DMS153 (cell line): Measurements from ENCODE around the gene COL4A5.

Experiments used
- DNase-seq: peaks from one replicate; lab custom pipeline; 2025; lab: John Stamatoyannopoulos, UW

The COL4A5 gene

DNA sequence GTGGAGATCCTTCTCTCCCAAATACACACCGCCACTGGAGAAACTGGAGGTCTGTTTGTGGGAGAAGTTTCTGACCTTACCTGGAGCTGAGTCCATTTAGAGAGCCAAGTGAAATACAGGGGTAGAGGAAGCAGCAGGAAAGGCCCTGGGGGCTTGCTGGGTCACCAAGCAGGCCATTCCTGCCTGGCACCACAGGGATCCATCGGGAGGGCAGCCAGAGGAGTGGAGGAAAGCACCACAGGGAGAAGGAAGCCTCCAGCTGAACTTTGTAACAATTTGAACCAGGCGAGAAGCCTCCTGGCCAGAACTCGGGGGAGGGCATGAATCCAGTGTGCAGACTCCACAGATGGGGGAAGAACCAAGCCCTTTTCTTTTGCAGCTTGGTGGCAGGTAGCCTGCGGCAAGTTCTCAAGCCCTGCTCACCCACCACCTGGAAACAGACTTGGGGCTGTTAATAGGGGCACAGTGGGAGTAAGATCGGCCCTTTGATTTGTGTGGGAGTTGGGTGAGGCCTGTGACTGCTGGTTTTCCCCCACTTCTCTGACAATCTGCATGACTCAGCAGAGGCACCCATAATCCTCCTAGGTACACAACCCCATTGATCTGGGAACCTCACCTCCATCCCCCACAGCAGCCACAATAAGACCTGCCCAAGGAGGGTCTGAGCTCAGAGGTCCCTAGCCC is 202.1 kb downstream of the COL4A5 start:
- DNase-seq, result no peak

DNA sequence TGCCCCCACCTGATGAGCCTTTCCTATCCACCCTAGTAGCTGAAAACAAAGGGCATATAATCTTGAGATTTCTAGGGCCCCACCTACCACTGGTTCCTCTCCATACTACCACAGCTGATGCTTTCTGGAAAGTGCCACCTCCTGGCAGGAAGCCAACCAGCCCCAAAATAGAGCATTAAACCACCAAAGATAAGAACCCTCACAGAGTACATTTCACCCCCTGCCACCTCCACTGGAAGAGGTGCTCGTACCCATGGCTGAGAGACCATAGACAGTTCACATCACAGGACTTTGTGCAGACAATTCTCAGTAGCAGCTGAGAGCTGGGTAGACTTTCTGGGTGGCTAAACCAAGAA is 202.6 kb downstream of the COL4A5 start:
- no peak for DNase-seq

DNA sequence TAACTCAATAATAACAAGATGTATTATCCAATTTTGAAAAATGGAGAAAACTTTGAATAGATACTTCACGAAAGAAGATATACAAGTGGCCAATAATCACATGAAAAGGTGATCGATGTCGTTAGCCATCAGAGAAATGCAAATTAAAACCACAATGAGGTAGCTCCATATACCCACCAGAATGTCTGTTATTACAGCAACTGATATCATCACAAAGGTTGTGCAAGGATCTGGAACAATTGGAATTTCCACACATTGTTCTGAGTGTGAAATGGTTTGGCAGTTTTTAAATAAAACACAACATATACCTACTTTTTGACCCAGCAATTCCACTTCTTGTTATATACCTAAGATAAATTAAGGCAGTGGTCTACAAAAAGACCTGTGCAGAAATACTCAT is 225.1 kb downstream of the COL4A5 start:
- no peak for DNase-seq

DNA sequence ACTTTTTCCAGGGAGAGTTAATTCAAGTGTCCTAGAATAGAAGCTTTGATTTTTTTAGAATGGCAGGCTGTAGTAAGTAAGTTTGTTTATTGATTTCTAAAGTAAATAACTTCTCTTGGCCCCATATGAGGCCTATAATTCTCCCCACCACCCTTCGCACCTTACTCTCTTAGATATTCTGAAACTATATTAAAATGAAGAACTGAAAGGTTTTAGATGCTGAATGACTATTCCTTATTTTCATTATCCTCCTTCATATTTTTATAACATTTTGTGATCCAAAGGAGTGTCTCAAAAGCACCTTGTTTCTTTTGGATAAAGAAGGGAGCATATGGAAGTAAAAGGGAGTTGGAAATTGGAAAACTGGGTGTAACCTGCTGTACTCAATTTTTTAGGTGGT is 226.5 kb downstream of the COL4A5 start:
- DNase-seq, result no peak

DNA sequence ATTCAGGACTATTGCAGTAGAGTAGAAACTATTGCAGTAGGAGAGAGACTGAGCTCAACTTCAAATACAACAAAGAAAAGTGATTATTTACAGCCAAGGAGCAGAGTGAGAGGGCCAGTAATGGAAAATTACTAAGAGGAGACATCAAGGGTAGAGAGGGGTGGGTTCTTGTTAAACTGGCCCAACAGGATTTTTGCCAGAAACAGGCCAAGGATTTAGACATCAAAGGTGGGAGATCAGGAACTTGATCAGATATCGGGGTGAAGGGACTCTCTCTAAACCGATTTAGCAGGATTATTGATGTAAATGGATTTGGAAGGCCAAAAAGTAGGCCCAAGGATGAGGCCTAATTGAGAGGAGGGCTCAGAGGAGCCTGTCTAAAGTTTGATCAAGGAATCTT is 231.9 kb downstream of the COL4A5 start:
- no peak for DNase-seq

DNA sequence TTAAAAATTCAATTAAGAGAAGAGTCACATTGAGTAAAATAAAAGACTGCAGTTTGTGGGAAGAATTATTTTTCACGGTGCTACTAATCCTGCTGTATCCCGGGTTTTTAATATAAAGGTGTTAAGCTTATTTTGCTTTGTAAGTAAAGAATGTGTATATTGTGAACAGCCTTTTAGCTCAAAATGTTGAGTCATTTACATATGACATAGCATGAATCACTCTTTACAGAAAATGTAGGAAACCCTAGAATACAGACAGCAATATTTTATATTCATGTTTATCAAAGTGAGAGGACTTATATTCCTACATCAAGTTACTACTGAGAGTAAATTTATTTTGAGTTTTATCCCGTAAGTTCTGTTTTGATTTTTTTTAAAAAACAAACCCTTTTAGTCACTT is 257.1 kb downstream of the COL4A5 start:
- DNase-seq, result no peak

DNA sequence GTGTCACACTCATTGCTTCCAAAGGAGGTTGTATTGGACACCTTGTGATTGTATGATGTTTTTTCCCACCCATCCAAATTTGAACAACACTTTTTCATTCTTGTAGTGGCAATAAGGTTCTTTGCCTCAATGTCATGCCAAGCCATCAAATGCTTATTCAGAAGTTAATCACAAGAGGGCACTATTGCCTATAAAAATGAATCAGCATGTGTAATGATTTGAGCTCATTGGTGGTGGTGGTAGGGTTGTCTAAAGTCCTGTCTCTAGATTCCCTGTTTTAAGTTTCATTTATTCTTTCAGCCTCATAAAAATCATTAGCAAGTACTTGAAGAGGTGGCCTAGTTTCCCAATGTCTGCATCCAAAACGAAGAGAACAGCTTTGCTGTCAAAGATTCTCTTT is 259.7 kb downstream of the COL4A5 start:
- no peak for DNase-seq

DNA sequence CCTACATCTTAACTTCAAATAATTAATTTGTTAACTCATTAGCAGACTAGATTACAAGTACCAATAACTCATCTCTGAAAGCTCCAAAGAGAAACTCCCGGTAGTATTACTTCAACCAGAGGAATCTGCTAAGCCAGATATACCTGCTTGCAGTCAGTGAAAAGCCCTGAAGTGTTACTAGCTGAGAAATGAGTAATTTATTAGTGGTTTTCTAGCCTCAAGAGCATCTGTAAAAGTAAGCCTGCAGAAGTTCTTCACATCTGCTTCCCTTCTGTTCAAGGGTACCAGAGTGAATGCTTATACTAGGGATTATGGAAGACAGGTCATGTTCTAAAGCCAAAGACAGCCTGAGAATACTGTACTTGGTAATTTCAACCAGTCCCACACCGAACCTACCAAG is 262.0 kb downstream of the COL4A5 start:
- no peak for DNase-seq

DNA sequence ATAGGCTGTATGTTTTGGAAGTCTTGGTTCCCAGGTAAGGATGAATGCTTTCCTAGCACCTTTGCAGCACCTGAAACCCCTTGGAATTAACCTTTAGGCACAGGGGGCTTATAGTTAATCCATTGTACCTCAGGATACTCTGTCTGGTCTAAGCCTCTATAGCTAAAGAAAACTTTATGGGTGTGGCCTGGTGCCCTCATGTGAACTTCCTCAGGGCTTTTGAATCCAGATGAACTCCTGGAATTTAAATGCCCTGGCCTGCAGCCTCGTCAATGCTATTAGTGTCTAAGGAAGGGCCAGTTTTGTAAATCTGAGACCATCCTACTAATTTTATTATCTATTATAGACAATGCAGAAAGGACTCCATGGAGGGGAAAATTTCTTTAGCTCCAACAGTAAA is 262.9 kb downstream of the COL4A5 start:
- no peak for DNase-seq

DNA sequence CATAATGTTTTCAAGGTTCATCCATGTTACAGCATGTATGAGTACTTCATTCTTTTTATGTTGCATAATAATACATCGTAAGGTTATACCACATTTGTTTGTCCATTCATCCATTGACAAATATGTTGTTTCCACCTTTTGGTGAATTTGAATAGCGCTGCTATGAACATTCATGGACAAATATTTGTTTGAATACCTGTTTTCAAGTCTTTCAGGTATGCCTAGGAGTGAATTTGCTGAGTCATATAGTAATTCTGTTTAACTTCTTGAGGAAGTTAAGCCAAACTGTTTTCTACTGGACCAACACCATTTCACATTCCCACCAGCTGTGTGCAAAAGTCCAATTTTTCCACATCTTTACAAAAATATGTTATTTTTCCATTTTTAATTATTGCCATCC is 265.2 kb downstream of the COL4A5 start:
- DNase-seq, result no peak

DNA sequence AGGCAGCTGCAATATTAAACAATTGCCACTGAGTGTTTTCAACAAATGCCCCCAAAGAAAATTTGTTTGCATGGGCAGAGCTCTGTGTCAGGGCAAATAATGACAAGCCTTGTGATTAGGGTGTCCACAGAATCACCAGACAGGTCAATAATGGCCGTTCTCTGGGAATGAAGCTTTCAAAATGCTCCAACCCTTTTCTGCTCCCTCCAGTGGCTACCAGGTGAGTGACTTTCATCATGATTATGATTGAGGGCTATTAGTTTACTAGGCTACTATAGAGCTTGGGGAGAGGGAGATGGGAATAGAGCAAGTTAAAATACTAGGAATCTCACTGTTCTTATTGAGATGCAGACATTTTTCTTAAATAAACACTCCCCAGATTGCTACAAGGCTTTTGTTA is 273.2 kb downstream of the COL4A5 start:
- DNase-seq, result no peak

DNA sequence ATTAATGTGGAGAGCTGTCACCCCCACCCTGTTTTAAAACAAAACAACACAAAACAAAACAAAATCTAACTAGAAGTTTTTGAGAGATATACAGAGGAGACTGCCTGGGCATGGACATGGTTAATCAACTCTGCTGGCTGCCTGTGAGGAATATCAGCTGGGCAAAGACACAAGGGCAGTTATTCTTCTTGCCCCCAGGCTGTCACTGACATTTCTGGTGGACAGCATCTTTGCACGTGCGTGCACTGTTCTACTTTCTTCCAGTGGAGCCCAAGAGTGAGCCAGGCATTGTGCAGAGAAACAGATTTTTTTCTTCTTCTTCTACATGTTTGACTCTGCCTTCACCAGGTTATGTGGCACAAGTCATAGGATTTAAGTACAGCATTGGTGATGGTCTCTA is 282.9 kb downstream of the COL4A5 start:
- DNase-seq, result no peak

DNA sequence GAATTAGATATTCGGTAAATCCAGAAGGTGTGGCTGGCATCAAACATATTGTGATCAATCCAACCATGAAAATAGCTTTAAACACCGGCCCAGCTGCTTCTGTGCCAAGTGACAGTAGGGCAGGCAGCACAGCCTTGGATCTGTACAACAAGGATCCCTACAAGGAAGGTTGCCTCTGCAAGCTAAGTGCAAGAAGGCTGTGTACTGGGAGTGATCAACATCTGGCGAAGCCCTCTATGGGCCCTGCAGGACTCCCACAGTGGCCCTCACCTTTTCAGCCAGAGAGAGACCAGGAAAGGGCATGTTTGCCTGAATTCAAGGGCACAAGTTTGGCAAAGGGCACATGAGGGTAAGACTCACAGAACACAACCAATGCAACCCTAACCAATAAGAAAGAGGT is 287.1 kb downstream of the COL4A5 start:
- no peak for DNase-seq

DNA sequence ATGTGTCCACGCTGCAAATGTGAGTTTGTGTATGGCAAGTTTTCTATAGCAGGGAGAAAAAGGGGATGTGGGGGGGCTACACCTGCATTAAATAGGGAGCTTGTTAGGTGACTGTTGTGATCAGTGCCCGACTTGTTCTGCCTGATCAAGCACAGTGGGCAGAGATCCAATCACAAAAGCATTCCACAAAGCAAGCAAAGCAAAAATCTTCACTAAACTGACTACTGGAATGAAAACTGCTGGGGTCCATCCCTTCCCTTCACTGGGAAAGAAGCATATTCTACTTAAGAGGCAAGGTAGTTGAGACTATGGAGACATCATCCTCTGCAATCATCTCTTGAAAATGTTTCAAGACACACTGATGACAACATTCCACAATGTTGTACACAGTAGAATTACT is 291.5 kb downstream of the COL4A5 start:
- no peak for DNase-seq

DNA sequence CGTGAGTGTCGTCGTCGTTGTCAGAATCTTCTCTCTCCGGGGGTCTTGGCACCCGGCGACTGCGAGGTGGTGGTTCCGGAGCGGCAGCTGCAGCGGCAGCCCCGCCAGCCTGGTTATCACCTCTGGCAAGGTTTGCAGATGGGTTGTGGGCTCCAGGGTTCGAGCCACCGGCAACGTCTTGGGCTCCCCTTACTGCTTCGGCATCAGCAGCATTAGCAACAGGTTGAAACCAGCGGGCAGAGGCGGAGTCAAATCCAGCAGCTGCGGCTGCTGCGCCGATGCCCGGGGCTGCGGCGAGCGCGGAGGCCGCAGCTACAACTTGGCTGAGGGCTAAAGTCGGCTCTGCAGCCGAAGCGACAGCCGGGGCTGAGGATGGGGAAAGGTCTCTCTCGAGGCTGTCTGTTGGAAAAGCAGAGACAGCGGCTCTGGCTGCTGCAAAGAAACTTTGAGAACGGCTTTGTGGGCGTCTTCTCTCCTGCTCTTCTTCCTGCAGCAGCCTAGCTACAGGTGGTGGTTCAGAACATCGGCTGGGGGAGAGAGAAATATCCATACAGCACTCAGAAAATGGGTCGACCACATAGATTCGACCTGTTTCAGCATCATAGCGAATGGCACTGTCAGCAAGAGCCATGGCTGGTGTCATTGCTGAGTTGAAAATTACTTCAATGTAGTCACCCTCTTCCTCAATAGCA is 293.1 kb downstream of the COL4A5 start:
- DNase-seq, result no peak

DNA sequence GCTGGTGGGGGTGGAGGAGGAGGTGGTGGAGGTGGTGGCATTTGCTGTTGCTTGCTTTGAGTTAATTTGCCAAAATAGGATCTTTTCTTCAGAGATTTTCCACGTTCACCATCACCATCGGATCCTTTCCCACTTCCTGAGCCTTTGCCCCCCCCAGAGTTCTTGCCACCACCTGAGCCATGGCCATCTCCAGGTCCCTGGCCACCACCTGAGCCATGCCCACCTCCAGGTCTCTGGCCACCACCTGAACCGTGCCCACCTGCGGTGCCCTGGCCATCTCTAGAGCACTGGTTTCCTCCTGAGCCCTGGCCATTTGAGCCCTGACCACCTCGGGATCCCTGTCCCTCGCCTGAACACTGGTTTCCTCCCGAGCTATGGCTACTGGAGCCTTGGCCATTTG is 294.8 kb downstream of the COL4A5 start:
- no peak for DNase-seq

DNA sequence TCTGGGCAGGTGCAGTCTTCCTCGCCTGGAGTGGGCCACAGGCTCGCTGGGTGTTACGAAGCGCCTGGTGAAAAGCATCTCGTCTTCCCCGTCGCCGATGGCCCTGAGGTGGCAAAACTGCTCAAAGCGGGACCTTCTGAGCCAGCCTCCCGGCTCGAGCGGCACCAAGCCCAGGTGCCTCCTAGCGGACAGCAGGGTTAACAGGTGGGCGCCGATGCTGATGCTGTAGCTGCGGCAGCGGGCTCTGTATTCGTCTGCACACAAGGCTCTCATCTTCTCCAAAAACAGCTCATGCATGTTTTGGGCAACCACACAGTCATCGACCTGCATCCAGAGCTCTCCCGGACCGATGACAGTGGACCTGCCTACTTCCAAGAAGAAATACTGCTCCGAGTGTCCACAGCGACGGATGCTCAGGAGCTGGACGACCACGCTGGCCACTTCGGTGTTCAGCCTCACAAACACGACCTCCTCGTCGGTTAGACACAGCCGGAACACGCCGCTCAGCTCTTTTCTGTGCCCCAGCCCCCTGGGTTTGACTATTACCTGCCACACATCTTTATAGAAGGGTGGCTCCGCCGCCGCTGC is 295.5 kb downstream of the COL4A5 start:
- no peak for DNase-seq

DNA sequence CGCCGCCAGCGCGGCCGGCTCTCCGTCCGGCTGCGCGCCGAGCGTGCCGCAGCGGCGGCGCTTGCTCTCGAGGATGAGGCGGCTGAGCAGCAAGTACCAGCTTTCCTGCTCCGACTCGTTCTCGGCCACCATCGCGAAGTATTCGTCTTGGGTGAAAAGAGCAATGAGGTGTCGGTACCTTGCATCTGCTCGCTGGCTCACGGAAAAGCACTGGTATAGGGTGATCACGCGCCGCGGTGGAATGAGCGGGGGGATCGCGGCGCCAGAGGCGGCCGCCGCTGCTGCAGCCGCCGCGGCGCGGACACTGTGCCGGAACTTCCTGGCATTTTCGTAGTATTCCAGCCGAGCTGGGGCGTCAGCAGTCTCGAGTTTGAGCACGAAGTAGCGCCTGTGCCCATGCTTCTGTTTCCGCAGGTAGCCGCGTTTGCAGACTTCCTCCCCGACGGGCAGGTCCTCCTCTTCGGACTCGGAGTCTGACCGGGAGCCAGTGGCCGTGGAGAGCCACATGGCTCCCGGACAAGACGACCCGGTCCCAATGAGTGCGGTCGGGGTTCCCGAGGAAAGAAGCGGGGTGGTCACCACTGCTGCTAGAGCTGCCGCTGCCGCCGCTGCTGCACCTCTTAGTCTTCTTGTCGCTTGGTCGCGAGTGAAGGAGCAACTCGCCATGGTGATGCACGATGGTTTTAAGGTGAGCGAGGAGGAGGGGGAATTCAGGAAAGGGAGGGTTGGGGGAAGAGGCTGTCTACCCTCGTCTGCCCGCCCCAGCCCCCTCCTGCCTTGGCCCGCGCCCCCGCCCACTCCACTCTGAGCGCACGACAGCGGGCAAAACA is 296.3 kb downstream of the COL4A5 start:
- no peak for DNase-seq

DNA sequence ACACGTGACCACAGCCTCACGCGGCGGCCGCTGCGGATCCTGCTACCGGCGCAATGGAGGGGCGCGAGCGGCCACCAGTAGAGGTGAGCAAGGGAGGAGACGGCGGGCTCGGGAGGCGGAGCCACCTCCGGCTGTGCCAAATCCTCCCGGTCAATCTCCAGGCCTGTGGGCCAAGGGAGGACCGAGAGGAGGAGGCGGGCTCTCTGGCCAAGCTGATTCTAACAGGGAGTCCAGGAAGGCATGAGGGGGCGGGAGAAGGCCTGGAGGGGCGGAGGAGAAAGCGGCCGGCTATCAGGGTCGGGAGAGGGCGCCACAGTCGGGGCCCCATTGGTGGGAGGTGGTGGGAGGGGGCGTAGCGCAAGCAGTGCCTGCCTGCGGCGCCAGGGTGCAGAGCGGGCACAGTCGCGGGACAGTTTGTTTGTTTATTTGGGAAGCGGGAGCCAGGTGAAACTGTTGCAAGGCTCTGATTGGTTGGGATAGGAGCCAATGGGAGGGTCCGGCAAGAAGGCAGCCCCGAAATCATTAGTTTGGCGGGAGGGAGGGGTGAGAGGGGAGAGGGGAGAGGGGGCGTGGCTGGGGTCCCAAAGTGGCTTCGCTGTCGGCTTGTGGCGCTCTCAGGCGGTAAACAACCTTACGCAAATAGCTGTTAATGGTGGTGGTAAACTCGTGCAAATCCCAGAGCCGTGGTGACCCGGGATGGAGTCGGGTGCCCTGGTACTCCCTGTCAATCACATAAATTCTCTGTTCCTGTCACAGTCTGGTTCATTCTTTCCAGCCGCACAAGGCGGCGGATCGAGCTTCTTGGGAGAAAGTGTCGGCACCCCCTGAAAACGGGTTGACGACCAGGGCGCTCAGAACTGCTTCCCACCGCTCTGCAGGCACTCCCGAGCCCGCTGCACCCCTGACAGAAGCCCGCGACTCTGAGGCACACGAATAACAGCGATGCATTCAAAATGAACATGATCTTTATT is 297.2 kb downstream of the COL4A5 start, which contains the start of gene IRS4:
Gene IRS4 (minus strand): TSS at position 55 of the 971 bp plus-strand sequence.
- DNase-seq, result no peak

DNA sequence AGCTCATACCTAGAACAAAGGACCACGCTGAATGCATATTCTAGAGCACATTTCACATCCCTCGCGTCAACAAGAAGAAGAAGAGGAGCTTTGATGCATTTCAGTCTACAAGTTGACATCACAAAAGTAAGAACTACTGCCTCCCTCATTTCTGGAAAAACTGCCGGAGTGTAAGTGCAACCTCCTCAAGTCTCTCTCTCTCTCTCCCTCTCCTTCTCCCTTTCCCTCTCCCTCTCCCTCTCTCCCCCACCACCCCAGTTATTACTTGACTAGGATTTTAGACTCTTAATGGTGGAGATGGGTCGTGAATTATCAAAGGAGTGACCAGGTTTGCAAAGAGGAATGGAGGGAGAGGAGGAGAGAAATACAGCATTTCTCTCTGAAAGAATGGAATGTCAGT is 298.1 kb downstream of the COL4A5 start:
- DNase-seq, result no peak

DNA sequence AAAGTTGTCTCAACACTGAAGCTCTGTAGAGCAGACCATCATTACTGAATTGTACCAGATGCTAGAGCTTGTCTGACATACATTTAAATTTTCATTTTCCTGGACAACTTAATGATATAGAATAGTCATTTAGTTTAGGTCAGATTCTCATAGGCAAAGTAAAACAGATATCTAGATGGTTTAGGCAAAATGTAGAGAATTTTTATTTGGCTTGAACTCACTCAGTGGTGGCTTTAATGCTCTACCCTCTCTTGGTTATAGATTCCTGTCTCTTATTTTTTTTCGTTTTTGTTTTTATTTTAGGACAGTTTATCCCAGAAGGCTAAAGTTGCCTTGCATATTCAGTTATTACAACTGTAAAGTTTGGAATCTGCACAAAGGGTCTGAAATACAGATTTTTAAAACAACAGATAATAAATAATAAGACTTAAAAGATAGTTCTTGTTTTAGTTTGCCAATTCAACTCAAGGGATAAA is 300.7 kb downstream of the COL4A5 start:
- no peak for DNase-seq
